HG03060 (cell line): ENCODE data around the gene SOX30.

Experiments
- ATAC-seq: cut with Tn5 transposase; IDR thresholded peaks from one replicate; pipeline ENCODE4 v1.9.1; 2021; ENCODE audit warnings: low read depth, moderate number of reproducible peaks; ENCODE audit not compliant: unreplicated experiment

The SOX30 gene

DNA sequence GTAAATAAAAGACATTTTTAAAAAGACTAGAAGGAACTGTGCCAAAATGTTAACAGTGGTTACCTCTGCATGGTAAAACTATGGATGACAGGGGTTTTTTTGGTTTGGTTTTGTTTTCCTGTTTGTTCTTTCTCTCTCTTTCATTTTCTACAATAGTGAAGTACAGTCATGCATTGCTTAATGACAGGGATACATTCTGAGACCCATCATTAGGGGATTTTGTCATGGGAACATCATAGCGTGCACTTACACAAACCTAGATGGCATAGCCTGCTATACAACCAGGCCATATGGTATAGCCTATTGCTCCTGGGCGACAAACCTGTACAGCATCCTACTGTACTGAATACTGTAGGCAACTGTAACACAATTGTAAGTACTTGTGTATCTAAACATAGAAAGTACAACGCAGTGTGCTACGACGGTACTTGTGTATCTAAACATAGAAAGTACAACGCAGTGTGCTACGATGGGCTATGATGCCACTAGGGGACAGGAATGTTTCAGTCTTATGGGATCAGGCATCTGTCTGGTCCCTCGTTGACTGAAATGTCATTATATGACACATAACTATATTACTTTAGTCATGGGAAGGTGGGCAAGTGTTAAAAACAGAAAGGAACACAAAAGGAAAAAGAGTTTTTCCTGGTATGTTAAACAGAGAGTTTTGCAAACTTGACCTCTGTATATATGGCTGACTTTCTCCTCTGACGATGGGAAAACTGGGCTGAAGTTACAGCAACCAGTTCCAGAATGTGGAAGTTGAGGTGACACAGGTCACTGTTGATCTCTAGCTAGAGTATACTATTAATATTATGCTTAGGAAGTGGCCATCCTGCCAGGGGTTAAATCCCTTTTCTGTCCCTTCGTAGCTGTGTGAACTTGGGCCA lies 69.3 kb downstream of the SOX30 start:
- ATAC-seq, result no peak

GRCh38 chr5:157581901-157582300 lies 70.3 kb downstream of the SOX30 start:
- no peak for ATAC-seq

DNA sequence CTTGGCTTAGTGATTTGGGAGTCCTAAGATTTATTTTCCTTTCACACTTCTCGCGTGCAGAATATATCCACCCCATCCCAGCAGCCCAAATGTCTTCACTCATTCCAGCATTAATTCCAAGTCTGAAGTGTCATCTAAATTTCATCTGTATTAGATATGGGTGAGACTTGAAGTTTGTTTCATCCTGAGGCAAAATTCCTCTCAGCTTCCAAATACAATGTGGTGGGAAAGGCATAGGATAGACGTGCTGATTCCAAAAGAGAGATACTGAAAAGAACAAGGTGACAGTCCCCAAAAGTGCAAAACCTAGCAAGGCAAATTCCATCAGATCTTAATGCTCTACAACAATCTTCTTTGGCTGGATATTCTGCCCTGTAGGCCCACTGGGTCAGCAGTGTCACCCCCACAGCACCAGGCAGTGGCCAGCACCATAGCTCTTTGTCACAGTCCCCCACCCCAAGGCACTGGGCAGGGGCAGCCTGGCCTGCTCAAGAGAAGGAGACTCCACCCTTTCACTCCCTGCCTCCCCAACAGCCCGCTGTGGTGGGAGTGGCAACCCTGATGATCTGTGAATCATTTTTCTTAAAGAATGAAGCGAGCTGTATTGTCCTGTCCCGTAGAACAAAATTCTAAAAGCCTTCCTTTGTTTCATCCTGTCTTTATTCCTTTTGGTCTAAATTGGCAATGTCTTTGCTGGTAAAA lies 74.0 kb downstream of the SOX30 start:
- no peak for ATAC-seq

GRCh38 chr5:157576678-157577077 lies 75.6 kb downstream of the SOX30 start:
- ATAC-seq, result no peak
